ENCODE data around the gene DYSF.

DNA sequence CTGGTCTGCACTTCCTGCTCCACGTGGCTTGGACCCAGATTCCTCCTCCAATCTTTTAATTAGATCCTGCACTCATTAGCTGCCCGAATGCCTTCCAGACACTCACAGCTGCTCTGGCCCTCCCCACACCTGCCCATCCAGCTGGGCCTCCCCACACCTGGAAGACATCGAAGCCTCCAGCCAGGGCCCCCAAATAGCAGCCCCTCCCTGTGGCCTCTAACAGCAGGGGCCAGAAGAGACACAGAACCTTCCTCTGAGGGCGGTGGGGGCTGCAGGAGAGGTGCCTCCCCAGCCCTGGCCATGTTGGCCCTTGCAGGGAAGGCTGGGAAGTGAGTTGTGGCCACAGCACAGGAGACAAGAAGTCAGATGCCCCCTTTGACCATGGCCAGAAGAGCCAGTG is 252.8 kb downstream of the DYSF start:
- TF ChIP-seq, protein P1, sequence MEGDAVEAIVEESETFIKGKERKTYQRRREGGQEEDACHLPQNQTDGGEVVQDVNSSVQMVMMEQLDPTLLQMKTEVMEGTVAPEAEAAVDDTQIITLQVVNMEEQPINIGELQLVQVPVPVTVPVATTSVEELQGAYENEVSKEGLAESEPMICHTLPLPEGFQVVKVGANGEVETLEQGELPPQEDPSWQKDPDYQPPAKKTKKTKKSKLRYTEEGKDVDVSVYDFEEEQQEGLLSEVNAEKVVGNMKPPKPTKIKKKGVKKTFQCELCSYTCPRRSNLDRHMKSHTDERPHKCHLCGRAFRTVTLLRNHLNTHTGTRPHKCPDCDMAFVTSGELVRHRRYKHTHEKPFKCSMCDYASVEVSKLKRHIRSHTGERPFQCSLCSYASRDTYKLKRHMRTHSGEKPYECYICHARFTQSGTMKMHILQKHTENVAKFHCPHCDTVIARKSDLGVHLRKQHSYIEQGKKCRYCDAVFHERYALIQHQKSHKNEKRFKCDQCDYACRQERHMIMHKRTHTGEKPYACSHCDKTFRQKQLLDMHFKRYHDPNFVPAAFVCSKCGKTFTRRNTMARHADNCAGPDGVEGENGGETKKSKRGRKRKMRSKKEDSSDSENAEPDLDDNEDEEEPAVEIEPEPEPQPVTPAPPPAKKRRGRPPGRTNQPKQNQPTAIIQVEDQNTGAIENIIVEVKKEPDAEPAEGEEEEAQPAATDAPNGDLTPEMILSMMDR (optimal IDR thresholded peaks at IDR 0.05 in 1 of 3, IDR thresholded peaks at IDR 0.05 in 1 of 3, conservative IDR thresholded peaks at IDR 0.05 in 1 of 3; ENCODE audit: extremely low read depth in 1 of 3, insufficient read depth in 2 of 3, low read length in 3 of 3), result no peak
- TF ChIP-seq EZH2 (IDR thresholded peaks at IDR 0.05; ENCODE audit: low read length), result no peak

Measured in keratinocyte (primary cell).